ENCODE measurements around the gene LRRC9. TPM values are rescaled to one million over a fixed set of nuclear protein-coding genes. Genes with fewer than 3 reads are reported as not detected.

Gene LRRC9
- total and polyA plus RNA-seq, 7 donors: not detected

DNA sequence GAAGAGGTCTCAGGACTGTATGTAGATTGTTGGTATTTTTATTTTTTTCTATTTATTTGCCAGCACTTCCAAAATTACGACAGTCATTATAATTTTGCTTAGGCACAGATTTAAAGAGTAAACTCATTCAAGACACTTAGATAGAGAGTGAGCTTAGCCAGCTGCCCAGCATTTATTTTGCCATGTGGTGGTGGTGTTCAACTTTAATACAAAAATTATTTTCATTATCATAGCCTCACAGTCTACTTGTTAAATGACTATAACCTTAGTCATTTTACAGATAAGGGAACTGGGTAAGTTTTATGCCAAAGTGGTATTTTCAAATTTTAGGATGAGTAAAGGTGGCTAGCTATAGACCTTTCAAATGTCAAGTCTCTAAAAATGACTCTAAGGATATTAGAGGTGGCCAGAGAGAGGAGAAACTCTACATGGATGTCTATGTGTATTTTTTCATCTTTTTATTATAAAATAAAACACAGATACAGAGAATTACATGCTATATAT is 66.7 kb downstream of the LRRC9 start:
- no peak overlapping the region for H3K27ac ChIP-seq
- no peaks in the 10 kb centered on the region for H3K4me1 ChIP-seq
- no peak overlapping the region for H3K4me3 ChIP-seq
- no peaks in the 10 kb centered on the region for H3K36me3 ChIP-seq
- WGBS, 2 donors: 81 to 84% methylated on average over 1 of the region's 1 CpG
- H3K9me3 ChIP-seq: no peaks in the 10 kb centered on the region
- DNase-seq: no peak
- TF ChIP-seq EP300 (IDR thresholded peaks at IDR 0.05): no peak
- no peak for TF ChIP-seq POLR2A (IDR thresholded peaks at IDR 0.05)
- TF ChIP-seq POLR2AphosphoS5 (IDR thresholded peaks at IDR 0.05): no peak
- TF ChIP-seq, protein P1, sequence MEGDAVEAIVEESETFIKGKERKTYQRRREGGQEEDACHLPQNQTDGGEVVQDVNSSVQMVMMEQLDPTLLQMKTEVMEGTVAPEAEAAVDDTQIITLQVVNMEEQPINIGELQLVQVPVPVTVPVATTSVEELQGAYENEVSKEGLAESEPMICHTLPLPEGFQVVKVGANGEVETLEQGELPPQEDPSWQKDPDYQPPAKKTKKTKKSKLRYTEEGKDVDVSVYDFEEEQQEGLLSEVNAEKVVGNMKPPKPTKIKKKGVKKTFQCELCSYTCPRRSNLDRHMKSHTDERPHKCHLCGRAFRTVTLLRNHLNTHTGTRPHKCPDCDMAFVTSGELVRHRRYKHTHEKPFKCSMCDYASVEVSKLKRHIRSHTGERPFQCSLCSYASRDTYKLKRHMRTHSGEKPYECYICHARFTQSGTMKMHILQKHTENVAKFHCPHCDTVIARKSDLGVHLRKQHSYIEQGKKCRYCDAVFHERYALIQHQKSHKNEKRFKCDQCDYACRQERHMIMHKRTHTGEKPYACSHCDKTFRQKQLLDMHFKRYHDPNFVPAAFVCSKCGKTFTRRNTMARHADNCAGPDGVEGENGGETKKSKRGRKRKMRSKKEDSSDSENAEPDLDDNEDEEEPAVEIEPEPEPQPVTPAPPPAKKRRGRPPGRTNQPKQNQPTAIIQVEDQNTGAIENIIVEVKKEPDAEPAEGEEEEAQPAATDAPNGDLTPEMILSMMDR (IDR thresholded peaks at IDR 0.05): no peak
- intact Hi-C loops (cut with DNase I): no loop called here
- H3K27me3 ChIP-seq: no peaks in the 10 kb centered on the region

- TF ChIP-seq, protein P1 (IDR thresholded peaks at IDR 0.05): no peak
- no peaks in the 10 kb centered on the region for H3K27me3 ChIP-seq
Measured at GRCh38 chr14:59997449-59997848, 77.5 kb downstream of the LRRC9 start.

GRCh38 chr14:59997966-59998365 is 78.0 kb downstream of the LRRC9 start:
- Histone ChIP-seq H3K4me1 (no peaks in the 10 kb centered on the region), H3K36me3 (no peaks in the 10 kb centered on the region)
- intact Hi-C loops (cut with DNase I): no loop called here

More at GRCh38 chr14:59997449-59997848, 77.5 kb downstream of the LRRC9 start:
- DNase-seq: no peak
- H3K36me3 ChIP-seq: no peaks in the 10 kb centered on the region
- no peaks in the 10 kb centered on the region for H3K4me1 ChIP-seq
- H3K27ac ChIP-seq: no peak overlapping the region
- H3K4me3 ChIP-seq: no peak overlapping the region
- H3K9me3 ChIP-seq: no peaks in the 10 kb centered on the region
- intact Hi-C loops (cut with DNase I): no loop called here

GRCh38 chr14:59998564-59998963 is 78.6 kb downstream of the LRRC9 start:
- no peak for TF ChIP-seq POLR2AphosphoS5 (IDR thresholded peaks at IDR 0.05)
- no peak for TF ChIP-seq POLR2A (IDR thresholded peaks at IDR 0.05)
- TF ChIP-seq, protein P1 (IDR thresholded peaks at IDR 0.05): no peak
- TF ChIP-seq EP300 (IDR thresholded peaks at IDR 0.05): no peak
- no peak overlapping the region for H3K4me3 ChIP-seq
- H3K36me3 ChIP-seq: no peaks in the 10 kb centered on the region
- no peaks in the 10 kb centered on the region for H3K4me1 ChIP-seq
- intact Hi-C loops (cut with DNase I): no loop called here
- no peaks in the 10 kb centered on the region for H3K9me3 ChIP-seq
- no peak overlapping the region for H3K27ac ChIP-seq
- no peak for DNase-seq
- H3K27me3 ChIP-seq: no peaks in the 10 kb centered on the region
- 91 to 95% methylated on average over 1 of the region's 1 CpG for WGBS, 2 donors

More at GRCh38 chr14:59997966-59998365, 78.0 kb downstream of the LRRC9 start:
- Histone ChIP-seq H3K4me3 (no peak overlapping the region), H3K27ac (no peak overlapping the region), H3K9me3 (no peaks in the 10 kb centered on the region), H3K27me3 (no peaks in the 10 kb centered on the region)
- no peak for DNase-seq
- TF ChIP-seq, protein P1 (IDR thresholded peaks at IDR 0.05): no peak

- no peak overlapping the region for H3K27ac ChIP-seq
- no peaks in the 10 kb centered on the region for H3K4me1 ChIP-seq
- intact Hi-C loops (cut with DNase I): no loop called here
- DNase-seq: no peak
- H3K36me3 ChIP-seq: no peaks in the 10 kb centered on the region
- H3K27me3 ChIP-seq: no peaks in the 10 kb centered on the region
- H3K4me3 ChIP-seq: no peak overlapping the region
- TF ChIP-seq POLR2A (IDR thresholded peaks at IDR 0.05) (no peak), EP300 (IDR thresholded peaks at IDR 0.05) (no peak), POLR2AphosphoS5 (IDR thresholded peaks at IDR 0.05) (no peak)
- TF ChIP-seq, protein P1 (IDR thresholded peaks at IDR 0.05): no peak
- no peaks in the 10 kb centered on the region for H3K9me3 ChIP-seq
- 55 to 77% methylated on average over 2 of the region's 2 CpGs for WGBS, 2 donors
Measured at GRCh38 chr14:60002819-60003492, 83.0 kb downstream of the LRRC9 start.
